Bronchial epithelial cell (primary cell): ENCODE results near the gene CRYGA. TPM values are rescaled to one million over a fixed set of nuclear protein-coding genes. Genes with fewer than 3 reads are reported as not detected.

ENCODE experiments used
- DNase-seq: peaks from one replicate; pipeline ENCODE4 v3.0.0-alpha.2; 2010; ENCODE audit warnings: low read depth
- FAIRE-seq: peaks from 2 replicates; lab custom pipeline; 2011; peaks lifted over from hg19 to GRCh38; lab: Jason Lieb, UNC
- H3K27me3 ChIP-seq: 2 replicates; pipeline ENCODE4 v1.5.1; 2011; ENCODE audit warnings: low read length; ENCODE audit not compliant: control insufficient read depth, insufficient read depth
- H3K36me3 ChIP-seq: 2 replicates; pipeline ENCODE4 v1.5.1; 2011; ENCODE audit warnings: low read length; ENCODE audit not compliant: control insufficient read depth, insufficient read depth
- H3K4me3 ChIP-seq: 2 replicates; pipeline ENCODE4 v1.5.1; 2011; ENCODE audit warnings: mild to moderate bottlenecking, low read depth, low read length, control low read depth
- CTCF ChIP-seq: IDR thresholded peaks from 2 replicates; pipeline ENCODE4 v1.5.1; 2011; ENCODE audit warnings: mild to moderate bottlenecking, moderate library complexity, low read length, control low read depth, inconsistent platforms; ENCODE audit not compliant: insufficient read depth, severe bottlenecking
- total RNA-seq: library from RNA; depleted of rRNA; stranded (reverse); fragments of >200 nt; gene quantifications from 2 replicates; pipeline ENCODE4 v1.2.1, GENCODE V29; 2014

The CRYGA gene
- total RNA-seq, 1 donor from 2014 or later: not detected

- DNase-seq (no peak), FAIRE-seq (no peak)
- H3K36me3 ChIP-seq: no peaks in the 10 kb centered on the region
- H3K4me3 ChIP-seq: no peak overlapping the region
- TF ChIP-seq CTCF: no peak
- H3K27me3 ChIP-seq: no peaks in the 10 kb centered on the region
These were observed 23.1 kb upstream of the CRYGA start for GRCh38 chr2:208186465-208186864.

DNA sequence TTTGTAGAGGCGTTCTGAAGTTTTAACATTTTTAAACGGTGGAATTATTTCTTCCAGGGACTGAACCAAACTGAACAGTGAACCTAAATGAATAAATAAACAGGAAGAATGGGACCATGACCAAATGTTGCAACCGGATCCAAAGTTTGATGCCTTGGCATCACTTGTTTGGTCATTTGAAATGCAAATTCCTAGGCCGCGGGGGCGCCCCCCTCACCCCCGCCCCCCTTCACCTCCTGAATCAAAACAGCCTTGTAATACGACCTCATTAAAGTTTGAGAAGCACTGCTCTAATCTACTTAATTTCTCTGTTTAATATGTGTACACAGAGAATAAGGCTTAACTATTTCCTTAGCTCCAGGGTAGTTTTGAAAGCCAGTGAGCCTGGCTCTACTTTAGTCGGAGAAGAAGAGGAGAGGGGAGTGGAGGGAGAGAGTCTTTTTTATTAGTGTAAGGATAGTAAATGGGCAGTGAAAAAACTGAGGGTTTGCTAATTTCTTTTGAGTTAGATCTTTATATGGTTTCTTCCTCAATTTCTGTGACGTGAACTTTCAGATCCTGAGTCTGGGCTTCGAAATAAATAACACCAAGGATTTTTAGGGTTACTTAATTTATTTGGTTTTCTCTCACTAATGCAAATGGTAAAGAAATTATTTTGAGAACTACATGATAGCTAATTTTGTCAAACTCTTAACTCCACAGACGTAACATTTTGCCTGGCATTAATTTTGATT is 20.8 kb upstream of the CRYGA start:
- no peaks in the 10 kb centered on the region for H3K36me3 ChIP-seq
- FAIRE-seq (no peak), DNase-seq (no peak)
- no peak for TF ChIP-seq CTCF
- H3K4me3 ChIP-seq: no peak overlapping the region
- no peaks in the 10 kb centered on the region for H3K27me3 ChIP-seq

GRCh38 chr2:208183526-208183925 is 20.1 kb upstream of the CRYGA start:
- DNase-seq: no peak
- H3K4me3 ChIP-seq: no peak overlapping the region
- H3K27me3 ChIP-seq: no peaks in the 10 kb centered on the region
- no peaks in the 10 kb centered on the region for H3K36me3 ChIP-seq
- FAIRE-seq: no peak
- no peak for TF ChIP-seq CTCF

DNA sequence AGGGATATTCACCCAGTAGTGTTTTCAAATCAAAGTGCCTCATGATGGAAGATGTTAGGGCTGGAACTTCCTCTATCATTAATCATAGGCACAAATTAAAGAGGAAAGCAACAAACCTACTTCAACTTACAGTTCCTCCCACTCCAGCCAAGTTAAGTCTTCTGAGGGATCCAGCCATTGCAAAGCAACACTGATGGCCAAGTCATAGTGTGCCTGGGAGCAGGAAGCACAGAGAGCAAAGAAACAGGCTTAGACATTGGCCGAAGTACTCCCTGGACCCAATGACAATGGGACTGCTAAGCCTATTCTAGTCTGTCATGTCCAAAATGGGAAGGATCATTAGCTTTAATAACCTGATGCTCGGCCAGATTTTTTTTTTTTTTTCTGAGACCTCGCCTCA is 19.4 kb upstream of the CRYGA start:
- no peak for TF ChIP-seq CTCF
- DNase-seq (no peak), FAIRE-seq (no peak)
- no peaks in the 10 kb centered on the region for H3K36me3 ChIP-seq
- H3K27me3 ChIP-seq: no peaks in the 10 kb centered on the region
- H3K4me3 ChIP-seq: no peak overlapping the region

DNA sequence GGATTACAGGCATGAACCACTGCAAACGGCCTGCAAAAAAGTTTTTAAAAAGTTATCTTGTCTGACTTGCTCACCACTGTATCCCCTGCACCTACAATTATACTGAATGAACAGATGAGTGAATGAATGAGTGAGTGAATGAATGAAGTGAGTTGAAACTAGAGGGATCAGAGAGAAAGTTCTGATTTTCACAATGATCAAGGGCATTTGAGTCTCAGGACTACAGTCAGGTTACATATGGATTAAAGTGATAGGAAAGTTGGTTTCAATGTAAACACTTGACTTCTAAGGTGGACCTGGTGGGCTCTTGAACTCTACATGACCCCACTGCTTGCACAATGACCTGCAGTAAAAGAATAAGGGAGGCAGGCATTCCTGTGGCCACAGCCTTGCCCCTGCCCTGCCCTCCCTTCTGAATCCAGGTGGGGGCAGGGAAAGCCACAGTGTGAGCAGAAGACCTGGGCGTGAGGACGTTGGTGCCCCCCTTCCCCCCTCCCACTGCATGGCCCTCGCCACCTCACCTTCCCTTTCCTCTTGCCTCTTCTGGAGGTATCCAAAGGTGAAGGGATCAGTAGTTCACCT is 15.7 kb upstream of the CRYGA start:
- DNase-seq (no peak), FAIRE-seq (no peak)
- no peak for TF ChIP-seq CTCF

DNA sequence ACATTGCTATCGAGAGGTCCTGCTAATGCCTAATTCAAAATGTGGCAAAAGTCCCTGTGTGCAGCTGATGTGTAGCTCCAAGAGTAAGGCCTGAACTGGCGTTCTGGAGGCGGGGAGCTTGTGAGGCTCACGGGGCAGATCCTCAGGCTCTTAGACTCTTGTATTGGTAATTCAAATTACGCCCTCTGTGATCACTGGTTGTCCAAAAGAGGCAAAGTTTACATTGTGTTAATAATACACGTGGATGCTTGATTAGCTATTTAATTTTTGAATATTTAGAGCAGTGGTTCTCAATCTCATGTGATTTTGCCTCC is 12.4 kb upstream of the CRYGA start:
- H3K36me3 ChIP-seq: no peaks in the 10 kb centered on the region
- no peak for TF ChIP-seq CTCF
- FAIRE-seq (no peak), DNase-seq (no peak)
- H3K4me3 ChIP-seq: no peak overlapping the region
- no peaks in the 10 kb centered on the region for H3K27me3 ChIP-seq

More for the DNA sequence above, 15.7 kb upstream of the CRYGA start:
- Histone ChIP-seq H3K27me3 (no peaks in the 10 kb centered on the region), H3K4me3 (no peak overlapping the region), H3K36me3 (no peaks in the 10 kb centered on the region)
